ENCODE data around the gene ANO10. TPM values are rescaled to one million over a fixed set of nuclear protein-coding genes. Genes with fewer than 3 reads are reported as not detected.

ANO10 gene
- total and polyA plus RNA-seq, 7 donors, result 9.0 to 30.5 (median 16.8) TPM

GRCh38 chr3:43391621-43392020 is 230.2 kb downstream of the ANO10 start:
- H3K27me3 ChIP-seq, result no peaks in the 10 kb centered on the region
- H3K4me1 ChIP-seq, result peaks cover 0 to 9% (median 2%) of the 10 kb centered on the region in 4 donors
- WGBS, 2 donors, result 99% methylated on average over 1 of the region's 1 CpG
- no peak for TF ChIP-seq POLR2AphosphoS5 (IDR thresholded peaks at IDR 0.05)
- TF ChIP-seq EP300 (IDR thresholded peaks at IDR 0.05), result no peak
- H3K27ac ChIP-seq, result peak overlapping the region in 1 of 4 donors; percentile 45
- intact Hi-C loops (cut with DNase I), result no loop called here
- no peak overlapping the region for H3K4me3 ChIP-seq
- no peaks in the 10 kb centered on the region for H3K36me3 ChIP-seq
- no peaks in the 10 kb centered on the region for H3K9me3 ChIP-seq
- DNase-seq, result no peak

- H3K36me3 ChIP-seq, result no peaks in the 10 kb centered on the region
- TF ChIP-seq POLR2A (IDR thresholded peaks at IDR 0.05) (no peak), POLR2AphosphoS5 (IDR thresholded peaks at IDR 0.05) (no peak), EP300 (IDR thresholded peaks at IDR 0.05) (no peak)
- TF ChIP-seq, protein P1, sequence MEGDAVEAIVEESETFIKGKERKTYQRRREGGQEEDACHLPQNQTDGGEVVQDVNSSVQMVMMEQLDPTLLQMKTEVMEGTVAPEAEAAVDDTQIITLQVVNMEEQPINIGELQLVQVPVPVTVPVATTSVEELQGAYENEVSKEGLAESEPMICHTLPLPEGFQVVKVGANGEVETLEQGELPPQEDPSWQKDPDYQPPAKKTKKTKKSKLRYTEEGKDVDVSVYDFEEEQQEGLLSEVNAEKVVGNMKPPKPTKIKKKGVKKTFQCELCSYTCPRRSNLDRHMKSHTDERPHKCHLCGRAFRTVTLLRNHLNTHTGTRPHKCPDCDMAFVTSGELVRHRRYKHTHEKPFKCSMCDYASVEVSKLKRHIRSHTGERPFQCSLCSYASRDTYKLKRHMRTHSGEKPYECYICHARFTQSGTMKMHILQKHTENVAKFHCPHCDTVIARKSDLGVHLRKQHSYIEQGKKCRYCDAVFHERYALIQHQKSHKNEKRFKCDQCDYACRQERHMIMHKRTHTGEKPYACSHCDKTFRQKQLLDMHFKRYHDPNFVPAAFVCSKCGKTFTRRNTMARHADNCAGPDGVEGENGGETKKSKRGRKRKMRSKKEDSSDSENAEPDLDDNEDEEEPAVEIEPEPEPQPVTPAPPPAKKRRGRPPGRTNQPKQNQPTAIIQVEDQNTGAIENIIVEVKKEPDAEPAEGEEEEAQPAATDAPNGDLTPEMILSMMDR (IDR thresholded peaks at IDR 0.05), result no peak
- 85 to 92% methylated on average over 1 of the region's 1 CpG for WGBS, 2 donors
- H3K4me1 ChIP-seq, result peaks cover 0 to 9% (median 2%) of the 10 kb centered on the region in 4 donors
- intact Hi-C loops (cut with DNase I), result no loop called here
- DNase-seq, result no peak
- no peak overlapping the region for H3K4me3 ChIP-seq
- H3K9me3 ChIP-seq, result no peaks in the 10 kb centered on the region
- H3K27me3 ChIP-seq, result no peaks in the 10 kb centered on the region
- H3K27ac ChIP-seq, result peak overlapping the region in 3 of 4 donors; percentile 1 to 62 (median 35)
Measured at GRCh38 chr3:43390255-43390588, 231.6 kb downstream of the ANO10 start.

DNA sequence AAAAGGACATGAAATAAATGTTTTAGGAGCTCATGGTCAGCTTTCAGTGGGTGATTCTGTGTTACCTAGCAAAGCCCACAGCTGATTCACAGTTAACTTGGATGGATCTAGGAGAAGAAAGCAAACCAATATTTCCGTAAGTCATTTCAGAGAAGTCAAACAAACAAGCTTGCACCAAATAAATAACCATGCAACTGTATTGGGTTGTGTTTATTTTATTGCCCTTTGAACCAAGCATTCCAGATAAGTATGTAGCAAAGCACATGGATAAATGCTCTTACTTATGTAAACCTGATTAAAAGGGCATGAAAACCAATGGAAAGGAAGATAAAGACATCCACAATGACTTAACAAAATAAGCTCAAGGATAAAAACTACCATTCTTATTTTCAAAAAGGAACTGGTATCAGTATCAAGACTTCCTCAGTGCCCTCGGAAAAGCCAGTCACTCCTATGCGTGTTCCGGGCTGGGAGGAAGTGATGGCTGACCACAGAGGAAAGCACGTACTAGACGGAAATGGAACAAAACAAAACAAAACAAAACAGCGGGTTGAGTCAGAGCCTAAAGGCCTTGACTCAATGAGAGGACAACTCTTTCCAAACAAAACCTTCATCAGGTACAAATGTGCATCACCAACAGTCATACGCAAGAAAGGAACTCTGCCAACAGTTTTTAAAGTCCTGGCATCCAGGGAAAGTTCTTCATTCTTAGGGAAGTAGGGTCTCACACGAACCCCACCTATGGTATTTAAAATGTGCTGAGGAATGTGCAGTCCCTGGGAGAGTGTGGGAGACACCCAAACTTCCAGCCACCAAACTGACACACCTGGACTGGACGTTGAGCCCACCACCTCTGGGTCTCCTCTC is 232.2 kb downstream of the ANO10 start:
- no peak for DNase-seq
- Histone ChIP-seq H3K36me3 (no peaks in the 10 kb centered on the region), H3K4me1 (peaks cover 0 to 7% (median 2%) of the 10 kb centered on the region in 4 donors), H3K9me3 (no peaks in the 10 kb centered on the region), H3K4me3 (no peak overlapping the region), H3K27me3 (no peaks in the 10 kb centered on the region), H3K27ac (peak overlapping the region; percentile 9 to 62 (median 40))
- WGBS, 2 donors, result 54 to 79% methylated on average over 10 of the region's 10 CpGs
- intact Hi-C loops (cut with DNase I), result no loop called here
- TF ChIP-seq EP300 (IDR thresholded peaks at IDR 0.05) (no peak), POLR2AphosphoS5 (IDR thresholded peaks at IDR 0.05) (peak in 1 of 4 donors; percentile 65)

DNA sequence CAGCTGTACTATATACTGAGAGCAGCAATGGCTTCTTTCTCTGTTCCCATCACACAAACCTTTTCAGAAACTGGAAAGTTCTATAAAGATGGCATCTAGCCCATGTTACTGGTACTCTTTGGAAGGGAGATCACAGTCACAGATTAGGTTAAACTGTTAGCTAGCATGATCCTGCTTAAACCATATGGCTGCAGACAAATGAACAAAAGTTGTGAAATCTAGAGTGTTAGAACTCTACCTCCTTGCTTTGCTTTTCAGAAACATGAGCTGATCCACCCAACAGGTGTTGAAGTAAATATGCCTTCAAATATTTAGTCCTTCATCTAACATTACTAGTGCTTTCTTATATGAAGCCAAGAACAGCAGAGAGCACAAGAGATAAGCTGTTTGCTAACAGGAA is 232.9 kb downstream of the ANO10 start:
- Histone ChIP-seq H3K4me1 (no peaks in the 10 kb centered on the region), H3K36me3 (no peaks in the 10 kb centered on the region), H3K27me3 (no peaks in the 10 kb centered on the region), H3K4me3 (no peak overlapping the region), H3K9me3 (no peaks in the 10 kb centered on the region), H3K27ac (peak overlapping the region; percentile 9 to 62 (median 40))
- TF ChIP-seq EP300 (IDR thresholded peaks at IDR 0.05), result no peak
- TF ChIP-seq, protein P1 (IDR thresholded peaks at IDR 0.05), result no peak
- TF ChIP-seq POLR2A (IDR thresholded peaks at IDR 0.05), result no peak
- TF ChIP-seq POLR2AphosphoS5 (IDR thresholded peaks at IDR 0.05), result no peak
- intact Hi-C loops (cut with DNase I), result no loop called here
- no peak for DNase-seq

GRCh38 chr3:43388175-43388574 is 233.6 kb downstream of the ANO10 start:
- TF ChIP-seq POLR2A (IDR thresholded peaks at IDR 0.05), result no peak
- intact Hi-C loops (cut with DNase I), result no loop called here

DNA sequence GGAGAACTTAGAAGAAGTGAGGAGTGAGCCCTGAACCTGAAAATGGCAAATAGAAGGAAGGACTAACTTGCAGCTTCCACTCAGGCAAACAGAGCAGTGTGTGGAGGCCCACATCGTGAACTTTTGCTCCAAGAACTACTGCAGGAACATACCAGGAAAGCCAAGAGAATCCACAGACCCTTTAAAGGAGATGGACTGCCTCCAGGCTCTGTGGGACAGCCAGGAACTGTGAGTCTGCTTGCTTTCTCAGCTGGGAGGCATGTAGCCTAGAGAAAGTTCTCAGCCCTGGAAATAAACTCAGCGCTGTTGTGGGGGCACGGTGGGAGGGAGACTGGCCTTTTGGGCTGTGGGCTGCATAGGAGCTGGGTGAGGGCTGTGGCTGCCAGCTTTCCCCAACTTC is 242.5 kb downstream of the ANO10 start:
- TF ChIP-seq POLR2AphosphoS5 (IDR thresholded peaks at IDR 0.05), result peak in 3 of 4 donors; percentile 63 to 74 (median 72)
- TF ChIP-seq POLR2A (IDR thresholded peaks at IDR 0.05), result no peak
- peak in 2 of 4 donors; percentile 1 to 42 for TF ChIP-seq EP300 (IDR thresholded peaks at IDR 0.05)
- TF ChIP-seq, protein P1 (IDR thresholded peaks at IDR 0.05), result no peak
- intact Hi-C loops (cut with DNase I), result loop anchor here (5.0 kb wide), 1 partner anchor 92 kb away; the partner anchor contains the start of gene SNRK
- Histone ChIP-seq H3K4me3 (no peak overlapping the region), H3K4me1 (peaks cover 0 to 32% (median 29%) of the 10 kb centered on the region in 4 donors), H3K36me3 (no peaks in the 10 kb centered on the region), H3K9me3 (no peaks in the 10 kb centered on the region), H3K27me3 (no peaks in the 10 kb centered on the region), H3K27ac (peak overlapping the region; percentile 65 to 85 (median 75))
- DNase-seq, result peak; percentile 84
- WGBS, 2 donors, result 81 to 87% methylated on average over 3 of the region's 3 CpGs

More at GRCh38 chr3:43388175-43388574, 233.6 kb downstream of the ANO10 start:
- Histone ChIP-seq H3K36me3 (no peaks in the 10 kb centered on the region), H3K27ac (no peak overlapping the region), H3K9me3 (no peaks in the 10 kb centered on the region), H3K27me3 (no peaks in the 10 kb centered on the region), H3K4me1 (no peaks in the 10 kb centered on the region), H3K4me3 (no peak overlapping the region)
- no peak for DNase-seq
- WGBS, 2 donors, result 93 to 99% methylated on average over 5 of the region's 5 CpGs
